ENCODE results near the gene INTS6L. TPM values are rescaled to one million over a fixed set of nuclear protein-coding genes. Genes with fewer than 3 reads are reported as not detected.

INTS6L gene
- total RNA-seq, result 10 to 100 TPM in 2 of 6 donors, 1 to 10 TPM in 4; 3.6 to 21.0 (median 5.7) TPM

GRCh38 chrX:135520553-135521404 lies at the start of gene INTS6L:
Gene INTS6L (plus strand): TSS chrX:135520660. CDS start chrX:135520993, 333 bp downstream.
- TF ChIP-seq EP300 (IDR thresholded peaks at IDR 0.05) (peak in 1 of 4 donors; percentile 4), POLR2A (IDR thresholded peaks at IDR 0.05) (peak in 3 of 4 donors; percentile 77 to 97 (median 95)), POLR2AphosphoS5 (IDR thresholded peaks at IDR 0.05) (peak; percentile 82 to 99)
- TF ChIP-seq, protein P1, sequence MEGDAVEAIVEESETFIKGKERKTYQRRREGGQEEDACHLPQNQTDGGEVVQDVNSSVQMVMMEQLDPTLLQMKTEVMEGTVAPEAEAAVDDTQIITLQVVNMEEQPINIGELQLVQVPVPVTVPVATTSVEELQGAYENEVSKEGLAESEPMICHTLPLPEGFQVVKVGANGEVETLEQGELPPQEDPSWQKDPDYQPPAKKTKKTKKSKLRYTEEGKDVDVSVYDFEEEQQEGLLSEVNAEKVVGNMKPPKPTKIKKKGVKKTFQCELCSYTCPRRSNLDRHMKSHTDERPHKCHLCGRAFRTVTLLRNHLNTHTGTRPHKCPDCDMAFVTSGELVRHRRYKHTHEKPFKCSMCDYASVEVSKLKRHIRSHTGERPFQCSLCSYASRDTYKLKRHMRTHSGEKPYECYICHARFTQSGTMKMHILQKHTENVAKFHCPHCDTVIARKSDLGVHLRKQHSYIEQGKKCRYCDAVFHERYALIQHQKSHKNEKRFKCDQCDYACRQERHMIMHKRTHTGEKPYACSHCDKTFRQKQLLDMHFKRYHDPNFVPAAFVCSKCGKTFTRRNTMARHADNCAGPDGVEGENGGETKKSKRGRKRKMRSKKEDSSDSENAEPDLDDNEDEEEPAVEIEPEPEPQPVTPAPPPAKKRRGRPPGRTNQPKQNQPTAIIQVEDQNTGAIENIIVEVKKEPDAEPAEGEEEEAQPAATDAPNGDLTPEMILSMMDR (IDR thresholded peaks at IDR 0.05), result peak in 1 of 6 experiments; percentile 12
- H3K27ac ChIP-seq, result peak within 1 kb of the TSS; percentile 92 to 97 (median 94)
- 0 to 40% methylated on average over 22 to 48 of the region's 50 CpGs for WGBS, 2 donors
- no peaks in the 10 kb centered on the region for H3K9me3 ChIP-seq
- H3K4me1 ChIP-seq, result peaks cover 0 to 6% (median 2%) of the 10 kb centered on the region in 4 donors
- peak; percentile 85 to 93 for DNase-seq
- H3K4me3 ChIP-seq, result peak within 1 kb of the TSS; percentile 45 to 76 (median 66)
- H3K36me3 ChIP-seq, result no peaks in the 10 kb centered on the region
- no peaks in the 10 kb centered on the region for H3K27me3 ChIP-seq
- ATAC-seq (ENCODE audit: low FRiP score in 2 of 2), result peak; percentile 92 to 93

DNA sequence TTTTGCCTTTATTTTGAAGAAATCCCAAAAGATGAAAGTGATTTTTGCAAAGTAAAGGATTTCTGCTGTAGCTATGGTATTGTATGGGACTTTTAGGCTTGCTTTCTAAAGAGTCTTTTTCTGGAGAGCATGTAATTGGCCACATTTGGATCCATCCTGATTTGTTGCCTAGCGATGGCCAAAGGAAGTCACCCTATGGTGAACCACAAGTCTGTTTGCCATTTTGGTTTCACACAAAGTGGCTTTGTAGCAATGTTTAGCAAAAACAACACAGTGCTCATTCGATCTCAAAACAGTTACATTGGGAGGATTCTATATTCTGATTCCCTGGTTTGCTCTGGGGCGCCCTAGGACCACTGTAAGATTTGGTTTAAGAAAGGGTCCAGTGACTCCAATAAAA lies 44.1 kb upstream of the INTS6L start:
- ATAC-seq (ENCODE audit: low FRiP score in 2 of 2), result no peak
- Histone ChIP-seq H3K9me3 (no peaks in the 10 kb centered on the region), H3K36me3 (no peaks in the 10 kb centered on the region), H3K27me3 (no peaks in the 10 kb centered on the region), H3K4me1 (no peaks in the 10 kb centered on the region), H3K4me3 (no peak overlapping the region), H3K27ac (no peak overlapping the region)
- 83 to 85% methylated on average over 1 to 3 of the region's 3 CpGs for WGBS, 2 donors
- TF ChIP-seq EP300 (IDR thresholded peaks at IDR 0.05) (no peak), POLR2AphosphoS5 (IDR thresholded peaks at IDR 0.05) (no peak)
- DNase-seq, result no peak

DNA sequence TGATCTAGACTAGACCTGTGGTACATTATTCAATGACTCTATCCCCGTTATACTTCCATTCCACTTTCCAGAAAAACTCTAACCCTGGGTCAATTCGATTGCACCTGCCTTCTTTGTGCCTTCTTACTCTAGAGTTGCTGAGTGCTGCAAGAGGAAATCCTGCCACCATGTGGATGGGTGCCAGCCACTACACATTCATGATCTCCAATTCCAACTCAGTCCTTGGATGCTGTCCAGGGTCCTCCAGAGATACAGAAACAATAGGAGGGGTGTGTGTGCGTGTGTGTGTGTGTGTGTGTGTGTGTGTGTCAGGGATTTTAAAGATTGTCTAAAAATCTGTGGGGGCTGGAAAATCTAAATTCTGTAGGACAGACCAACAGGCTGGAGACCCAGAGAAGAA lies 42.9 kb upstream of the INTS6L start:
- Histone ChIP-seq H3K9me3 (no peaks in the 10 kb centered on the region), H3K4me3 (no peak overlapping the region), H3K4me1 (no peaks in the 10 kb centered on the region), H3K27ac (no peak overlapping the region), H3K27me3 (no peaks in the 10 kb centered on the region), H3K36me3 (no peaks in the 10 kb centered on the region)
- ATAC-seq (ENCODE audit: low FRiP score in 2 of 2) (peak in 1 of 2 donors; percentile 68), DNase-seq (peak in 1 of 2 donors; percentile 79)
- TF ChIP-seq POLR2A (IDR thresholded peaks at IDR 0.05) (no peak), EP300 (IDR thresholded peaks at IDR 0.05) (no peak), POLR2AphosphoS5 (IDR thresholded peaks at IDR 0.05) (no peak)
- TF ChIP-seq, protein P1 (IDR thresholded peaks at IDR 0.05), result peak in 4 of 6 experiments; percentile 16 to 39 (median 32)
- 0 to 12% methylated on average over 3 of the region's 3 CpGs for WGBS, 2 donors

DNA sequence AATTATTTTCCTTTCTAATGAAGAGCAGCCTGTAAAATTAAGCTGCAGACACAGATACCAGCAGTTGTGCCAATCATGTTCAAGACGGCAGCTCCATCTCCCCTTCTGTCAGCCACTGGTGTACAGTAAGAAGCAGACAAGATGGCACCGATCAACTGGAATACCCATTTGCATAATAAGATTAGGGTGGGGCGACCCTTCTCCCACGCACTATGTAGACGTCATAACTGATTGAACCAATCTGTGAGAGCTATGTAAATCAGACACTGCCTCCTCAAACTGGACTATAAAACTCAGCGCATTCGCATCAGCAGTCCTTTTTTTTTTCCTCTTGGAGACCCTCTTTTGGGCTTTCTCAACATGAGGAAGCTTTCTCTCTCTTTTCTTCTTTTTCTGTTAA lies 40.4 kb upstream of the INTS6L start:
- 78 to 91% methylated on average over 7 of the region's 7 CpGs for WGBS, 2 donors
- DNase-seq (no peak), ATAC-seq (ENCODE audit: low FRiP score in 2 of 2) (no peak)
- Histone ChIP-seq H3K4me3 (no peak overlapping the region), H3K27me3 (no peaks in the 10 kb centered on the region), H3K9me3 (no peaks in the 10 kb centered on the region), H3K27ac (no peak overlapping the region), H3K4me1 (no peaks in the 10 kb centered on the region), H3K36me3 (no peaks in the 10 kb centered on the region)
- TF ChIP-seq, protein P1 (IDR thresholded peaks at IDR 0.05), result no peak
- TF ChIP-seq POLR2A (IDR thresholded peaks at IDR 0.05), result no peak
- no peak for TF ChIP-seq POLR2AphosphoS5 (IDR thresholded peaks at IDR 0.05)
- TF ChIP-seq EP300 (IDR thresholded peaks at IDR 0.05), result no peak

GRCh38 chrX:135481696-135482179 lies 38.7 kb upstream of the INTS6L start:
- H3K4me1 ChIP-seq, result no peaks in the 10 kb centered on the region
- no peaks in the 10 kb centered on the region for H3K36me3 ChIP-seq
- ATAC-seq (ENCODE audit: low FRiP score in 2 of 2), result no peak
- 82 to 86% methylated on average over 7 of the region's 7 CpGs for WGBS, 2 donors
- H3K27ac ChIP-seq, result no peak overlapping the region
- no peak overlapping the region for H3K4me3 ChIP-seq
- TF ChIP-seq POLR2A (IDR thresholded peaks at IDR 0.05) (no peak), EP300 (IDR thresholded peaks at IDR 0.05) (no peak), POLR2AphosphoS5 (IDR thresholded peaks at IDR 0.05) (no peak)
- TF ChIP-seq, protein P1 (IDR thresholded peaks at IDR 0.05), result no peak
- H3K9me3 ChIP-seq, result no peaks in the 10 kb centered on the region
- H3K27me3 ChIP-seq, result no peaks in the 10 kb centered on the region
- DNase-seq, result no peak
